GM06990 (cell line): ENCODE data around the gene SREBF1.

ENCODE experiments used
- DNase-seq: peaks from one replicate; pipeline ENCODE4 v3.0.0-alpha.2; 2011; ENCODE audit not compliant: insufficient read length; ENCODE audit errors: extremely low read depth
- H3K27me3 ChIP-seq: replicated peaks from 2 replicates; pipeline ENCODE4 v1.6.0; 2011; ENCODE audit warnings: low read length; ENCODE audit not compliant: control insufficient read depth, insufficient read depth
- H3K36me3 ChIP-seq: 2 replicates; pipeline ENCODE4 v1.5.1; 2011; ENCODE audit warnings: low read length; ENCODE audit not compliant: control insufficient read depth, insufficient read depth
- H3K4me3 ChIP-seq: replicated peaks from 2 replicates; pipeline ENCODE4 v1.5.1; 2011; ENCODE audit warnings: low read depth, mild to moderate bottlenecking, control low read depth, low read length
- CTCF ChIP-seq: IDR thresholded peaks from 2 replicates; pipeline ENCODE4 v1.5.1; 2011; ENCODE audit warnings: low read length, control low read depth, mild to moderate bottlenecking, inconsistent platforms; ENCODE audit not compliant: insufficient read depth, poor library complexity, severe bottlenecking

Gene SREBF1

DNA sequence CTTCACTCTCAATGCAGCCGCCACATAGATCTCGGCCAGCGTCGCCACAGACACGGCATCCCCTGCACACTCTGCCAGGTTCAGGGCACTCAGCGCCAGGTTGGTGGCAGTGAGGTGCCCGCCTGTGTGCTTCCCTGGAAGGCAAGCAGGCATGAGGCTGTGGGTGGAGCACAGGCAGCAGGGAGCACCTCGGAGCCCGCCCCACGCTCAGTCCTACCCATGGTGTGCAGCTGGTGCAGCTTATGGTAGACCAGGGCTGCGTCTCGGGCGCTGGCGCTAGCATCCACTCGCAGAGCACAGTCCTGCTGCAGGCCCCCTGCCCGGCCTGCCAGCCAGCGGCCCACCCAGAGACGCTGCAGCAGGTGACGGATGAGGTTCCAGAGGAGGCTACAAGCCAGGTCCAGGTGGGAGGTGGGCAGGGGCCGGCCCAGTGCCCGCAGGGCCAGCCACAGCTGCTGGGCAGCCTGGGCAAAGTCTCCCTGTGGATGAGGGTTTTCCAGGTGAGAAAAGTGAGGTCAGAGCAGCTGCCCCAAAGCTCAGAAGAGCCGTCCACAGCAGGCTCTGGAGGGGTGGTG, 20.5 kb downstream of the SREBF1 start:
- TF ChIP-seq CTCF, result no peak
- Histone ChIP-seq H3K4me3 (no peak overlapping the region), H3K36me3 (peaks cover 13% of the 10 kb centered on the region), H3K27me3 (no peaks in the 10 kb centered on the region)
- no peak for DNase-seq

- H3K36me3 ChIP-seq, result peaks cover 13% of the 10 kb centered on the region
Measured at GRCh38 chr17:17815436-17816200, 21.2 kb downstream of the SREBF1 start.

DNA sequence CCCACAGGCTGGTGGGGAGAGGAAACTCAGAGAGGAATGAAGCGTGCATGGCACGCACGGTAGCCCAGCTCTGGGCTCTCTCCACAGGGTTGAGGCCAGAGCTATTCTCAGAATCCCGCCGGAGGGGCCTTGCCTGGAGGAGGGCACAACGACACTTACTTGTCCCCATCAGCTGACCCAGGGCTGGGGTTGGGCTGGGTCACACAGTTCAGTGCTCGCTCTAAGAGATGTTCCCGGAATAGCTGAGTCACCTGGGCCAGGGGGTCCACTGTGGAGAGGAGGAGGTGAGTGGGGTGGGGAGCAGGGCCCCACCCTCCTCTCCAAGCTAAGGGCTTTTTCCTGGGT, 21.8 kb downstream of the SREBF1 start:
- TF ChIP-seq CTCF, result no peak
- no peak for DNase-seq
- H3K36me3 ChIP-seq, result peaks cover 12% of the 10 kb centered on the region
- H3K4me3 ChIP-seq, result no peak overlapping the region
- no peaks in the 10 kb centered on the region for H3K27me3 ChIP-seq

More at GRCh38 chr17:17815436-17816200, 21.2 kb downstream of the SREBF1 start:
- TF ChIP-seq CTCF, result no peak
- Histone ChIP-seq H3K4me3 (no peak overlapping the region), H3K27me3 (no peaks in the 10 kb centered on the region)
- DNase-seq, result no peak

DNA sequence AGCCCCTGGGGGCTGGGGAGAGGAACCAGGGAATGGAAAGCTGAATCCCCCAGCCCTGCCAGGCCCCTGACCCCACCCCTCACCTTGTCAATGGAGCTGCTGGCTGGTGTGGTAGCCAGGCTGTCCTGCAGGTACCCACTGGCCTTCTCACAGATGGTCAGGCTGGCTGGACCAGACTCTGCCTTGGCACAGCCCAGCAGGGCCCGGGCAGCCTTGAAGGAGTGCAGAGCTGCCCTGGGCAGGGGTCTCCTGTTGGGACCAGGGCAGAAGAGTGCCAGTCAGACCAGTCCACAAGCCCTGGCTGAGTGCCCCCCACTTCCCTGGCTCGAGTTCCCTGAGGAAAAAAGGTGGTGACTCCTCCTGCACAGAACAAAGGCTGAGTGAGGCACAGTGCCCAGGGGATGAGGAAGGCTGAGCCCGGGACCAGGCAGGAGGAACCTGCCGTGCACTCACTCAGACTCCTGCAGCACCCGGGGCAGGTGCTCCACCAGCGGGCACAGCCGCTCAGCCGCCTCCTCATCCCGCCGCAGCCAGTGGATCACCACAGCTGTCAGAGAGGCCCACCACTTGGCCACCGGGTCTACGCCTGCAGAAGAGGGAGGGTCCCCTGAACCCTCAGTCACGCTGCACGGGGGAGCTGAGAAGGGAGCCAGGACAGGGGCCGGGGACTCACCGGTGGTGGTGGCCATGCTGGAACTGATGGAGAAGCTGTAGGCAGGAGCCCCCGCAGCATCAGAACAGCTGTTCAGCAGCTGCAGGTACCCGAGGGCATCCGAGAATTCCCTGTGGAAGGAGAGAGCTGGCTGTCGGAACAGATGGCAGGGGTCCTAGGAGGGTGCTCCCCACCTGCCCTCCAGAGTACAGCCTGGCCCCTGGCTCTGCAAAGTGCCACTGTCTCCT, 22.4 kb downstream of the SREBF1 start:
- no peak for DNase-seq
- H3K36me3 ChIP-seq, result peaks cover 12% of the 10 kb centered on the region
- TF ChIP-seq CTCF, result no peak
- H3K4me3 ChIP-seq, result no peak overlapping the region
- H3K27me3 ChIP-seq, result no peaks in the 10 kb centered on the region

- no peak for DNase-seq
- no peaks in the 10 kb centered on the region for H3K27me3 ChIP-seq
- TF ChIP-seq CTCF, result no peak
- H3K4me3 ChIP-seq, result no peak overlapping the region
- H3K36me3 ChIP-seq, result peaks cover 11% of the 10 kb centered on the region
Measured at GRCh38 chr17:17813725-17814095, 23.1 kb downstream of the SREBF1 start.
